OCI-LY7 (cell line): ENCODE measurements around the gene GSTK1.

Experiments
- CTCF ChIP-seq: fragments of 200-600 bp; sonication (generic); conservative IDR thresholded peaks from 2 replicates; pipeline ENCODE4 v1.5.1; 2014; ENCODE audit warnings: mild to moderate bottlenecking, antibody characterized with exemption, low read length, moderate library complexity, mixed read lengths
- EZH2phosphoT487 ChIP-seq: fragments of 200-600 bp; sonication (generic); IDR thresholded peaks from 2 replicates; pipeline ENCODE4 v1.6.1; 2018; ENCODE audit warnings: low read depth, borderline replicate concordance, mild to moderate bottlenecking, mixed run types, antibody characterized with exemption, low read length, moderate library complexity, mixed read lengths

- TF ChIP-seq CTCF (no peak), EZH2phosphoT487 (no peak)
Observed at GRCh38 chr7:143243614-143244013, 19.6 kb upstream of the GSTK1 start.
